ENCODE measurements around the gene MAP7D2.
A peak's percentile ranks its signal among the peaks of the same experiment; 100 is the strongest.

The MAP7D2 gene

DNA sequence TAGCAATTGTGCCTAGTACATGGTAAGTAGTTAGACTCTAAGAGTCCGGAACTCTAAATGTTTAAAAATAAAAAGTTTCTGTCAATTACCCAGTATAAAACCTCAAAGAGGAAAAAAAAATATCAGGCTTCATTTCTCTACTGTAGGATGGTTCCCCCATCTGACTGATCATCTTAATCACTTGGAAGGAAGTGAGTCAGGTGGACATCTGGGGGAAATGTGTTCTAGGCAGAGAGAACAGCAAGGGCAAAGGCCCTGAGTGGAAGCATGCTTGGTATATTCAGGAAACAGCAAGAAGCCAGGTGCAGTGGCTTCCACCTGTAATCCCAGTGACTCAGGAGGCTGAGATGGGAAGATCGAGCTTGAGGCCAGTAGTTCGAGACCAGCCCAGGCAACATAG lies 27.8 kb upstream of the MAP7D2 start:
- no peak for TF ChIP-seq CTCF (IDR thresholded peaks at IDR 0.05; ENCODE audit: low read depth, low read length)
- no peak for DNase-seq
- peaks cover 5% of the 10 kb centered on the region for H3K36me3 ChIP-seq
- no peak overlapping the region for H3K4me3 ChIP-seq (ENCODE audit: low read depth, low read length)
- H3K4me1 ChIP-seq = no peaks in the 10 kb centered on the region
- H3K27me3 ChIP-seq = no peaks in the 10 kb centered on the region
- no peaks in the 10 kb centered on the region for H3K9me3 ChIP-seq

GRCh38 chrX:20143561-20143960 lies 26.9 kb upstream of the MAP7D2 start:
- H3K27me3 ChIP-seq = no peaks in the 10 kb centered on the region
- no peak overlapping the region for H3K4me3 ChIP-seq (ENCODE audit: low read depth, low read length)
- peak; percentile 18 for DNase-seq
- no peaks in the 10 kb centered on the region for H3K4me1 ChIP-seq
- H3K9me3 ChIP-seq = no peaks in the 10 kb centered on the region
- H3K36me3 ChIP-seq = peaks cover 13% of the 10 kb centered on the region
- 0 out of 2 replicates have a peak, but pooled peaks have one; percentile 18 for TF ChIP-seq CTCF (IDR thresholded peaks at IDR 0.05; ENCODE audit: low read depth, low read length)

GRCh38 chrX:20143111-20143510 lies 26.4 kb upstream of the MAP7D2 start:
- no peak overlapping the region for H3K4me3 ChIP-seq (ENCODE audit: low read depth, low read length)
- DNase-seq = no peak
- no peaks in the 10 kb centered on the region for H3K4me1 ChIP-seq
- no peak for TF ChIP-seq CTCF (IDR thresholded peaks at IDR 0.05; ENCODE audit: low read depth, low read length)
- no peaks in the 10 kb centered on the region for H3K9me3 ChIP-seq
- H3K36me3 ChIP-seq = peaks cover 13% of the 10 kb centered on the region
- H3K27me3 ChIP-seq = no peaks in the 10 kb centered on the region

- Histone ChIP-seq H3K9me3 (no peaks in the 10 kb centered on the region), H3K36me3 (peaks cover 21% of the 10 kb centered on the region), H3K4me3 (ENCODE audit: low read depth, low read length) (peak within 1 kb of the TSS; percentile 86), H3K4me1 (no peaks in the 10 kb centered on the region), H3K27me3 (no peaks in the 10 kb centered on the region)
- DNase-seq = peak; percentile 95
- TF ChIP-seq CTCF (IDR thresholded peaks at IDR 0.05; ENCODE audit: low read depth, low read length) = no peak
Measured at GRCh38 chrX:20141281-20142220, 24.8 kb upstream of the MAP7D2 start, which contains the start of gene EIF1AX. Gene EIF1AX (minus strand): TSS chrX:20141838. CDS start chrX:20141640, 198 bp downstream.

DNA sequence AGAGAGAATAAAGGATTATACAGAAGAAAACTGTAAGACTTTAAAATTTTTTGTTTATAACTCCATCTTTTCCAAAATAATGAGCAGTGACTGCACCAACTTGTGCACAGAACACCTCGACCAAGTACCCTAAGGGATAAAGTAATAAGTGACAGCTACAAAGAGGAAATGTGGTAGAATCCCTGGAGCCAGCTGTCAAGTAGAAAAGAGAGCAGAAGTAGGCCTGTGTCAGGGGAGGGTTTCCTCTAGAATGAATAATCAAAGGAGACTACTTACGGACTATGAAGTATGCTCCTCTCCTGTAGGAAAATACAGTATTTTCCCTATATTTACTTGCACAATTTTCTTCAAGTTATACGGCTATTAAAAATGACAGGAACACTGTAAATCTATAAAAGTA lies 23.7 kb upstream of the MAP7D2 start:
- no peak for TF ChIP-seq CTCF (IDR thresholded peaks at IDR 0.05; ENCODE audit: low read depth, low read length)
- peaks cover 29% of the 10 kb centered on the region for H3K36me3 ChIP-seq
- DNase-seq = no peak
- no peaks in the 10 kb centered on the region for H3K4me1 ChIP-seq
- no peaks in the 10 kb centered on the region for H3K27me3 ChIP-seq
- H3K9me3 ChIP-seq = no peaks in the 10 kb centered on the region
- H3K4me3 ChIP-seq (ENCODE audit: low read depth, low read length) = peak overlapping the region; percentile 86

GRCh38 chrX:20139966-20140365 lies 23.3 kb upstream of the MAP7D2 start:
- H3K36me3 ChIP-seq = peaks cover 29% of the 10 kb centered on the region
- H3K9me3 ChIP-seq = no peaks in the 10 kb centered on the region
- no peak for TF ChIP-seq CTCF (IDR thresholded peaks at IDR 0.05; ENCODE audit: low read depth, low read length)
- no peak for DNase-seq
- no peaks in the 10 kb centered on the region for H3K4me1 ChIP-seq
- no peaks in the 10 kb centered on the region for H3K27me3 ChIP-seq
- H3K4me3 ChIP-seq (ENCODE audit: low read depth, low read length) = peak overlapping the region; percentile 86

All from BE2C (cell line).